A673 (cell line): Measurements from ENCODE around the gene HGFAC. TPM values are rescaled to one million over a fixed set of nuclear protein-coding genes. Genes with fewer than 3 reads are reported as not detected.

Experiments
- BruUV-seq: library from RNA; stranded (reverse); fragments of 400-500 nt; replicated peaks from 2 replicates; lab custom pipeline; 2021; lab: Mats Ljungman, UMichigan
- CTCF ChIA-PET: fragments of 300-600 bp; sonication (Branson Sonifier 250); formaldehyde crosslinking; loops from one replicate; lab custom pipeline; 2022; ENCODE audit warnings: antibody characterized with exemption; lab: Charles Lee
- POLR2A ChIA-PET: fragments of 300-600 bp; sonication (Branson Sonifier 250); formaldehyde crosslinking; loops from one replicate; lab custom pipeline; 2022; ENCODE audit warnings: antibody characterized with exemption; ENCODE audit not compliant: low non-redundant PET; lab: Charles Lee
- DNase-seq: peaks from one replicate; pipeline ENCODE4 v3.0.0-alpha.2; 2015; ENCODE audit warnings: low spot score
- H3K27ac ChIP-seq: fragments of 200-600 bp; sonication (generic); 2 replicates; pipeline ENCODE4 v1.5.1; 2016; ENCODE audit warnings: mixed run types, low read depth, mild to moderate bottlenecking, mixed read lengths, antibody characterized with exemption, low read length; ENCODE audit not compliant: poor library complexity, severe bottlenecking
- H3K27me3 ChIP-seq: fragments of 200-600 bp; sonication (generic); replicated peaks from 2 replicates; pipeline ENCODE4 v1.6.1; 2017; ENCODE audit warnings: mixed run types, low read depth, mild to moderate bottlenecking, mixed read lengths, antibody characterized with exemption, low read length; ENCODE audit not compliant: insufficient read depth, poor library complexity
- H3K36me3 ChIP-seq: fragments of 200-600 bp; sonication (generic); 2 replicates; pipeline ENCODE4 v1.6.1; 2016; ENCODE audit warnings: mixed run types, mild to moderate bottlenecking, mixed read lengths, antibody characterized with exemption, low read length; ENCODE audit not compliant: insufficient read depth, poor library complexity, severe bottlenecking
- H3K4me1 ChIP-seq: fragments of 200-600 bp; sonication (generic); 2 replicates; pipeline ENCODE4 v1.6.1; 2017; ENCODE audit warnings: mixed run types, mild to moderate bottlenecking, mixed read lengths, antibody characterized with exemption, low read length; ENCODE audit not compliant: insufficient read depth, poor library complexity, severe bottlenecking
- H3K4me3 ChIP-seq: fragments of 200-600 bp; sonication (generic); 2 replicates; pipeline ENCODE4 v1.5.1; 2016; ENCODE audit warnings: low read depth, mixed run types, mild to moderate bottlenecking, mixed read lengths, low read length; ENCODE audit not compliant: poor library complexity, severe bottlenecking
- H3K9me3 ChIP-seq: fragments of 200-600 bp; sonication (generic); 2 replicates; pipeline ENCODE4 v1.6.1; 2016; ENCODE audit warnings: mixed run types, low read depth, mild to moderate bottlenecking, mixed read lengths, antibody characterized with exemption, low read length; ENCODE audit not compliant: poor library complexity, severe bottlenecking
- CTCF ChIP-seq: fragments of 300-800, 200-600 bp; sonication (generic); conservative IDR thresholded peaks from 2 replicates; pipeline ENCODE4 v1.5.1; 2017; ENCODE audit warnings: low read depth, mild to moderate bottlenecking, antibody characterized with exemption, low read length, moderate library complexity, mixed read lengths
- EZH2 ChIP-seq: fragments of 200-600 bp; sonication (generic); IDR thresholded peaks from 2 replicates; pipeline ENCODE4 v1.6.1; 2017; ENCODE audit warnings: borderline replicate concordance, low read depth, mild to moderate bottlenecking, mixed read lengths, antibody characterized with exemption, low read length; ENCODE audit not compliant: poor library complexity, severe bottlenecking
- intact Hi-C: fragments of 100-400 bp; cut with micrococcal nuclease; formaldehyde crosslinking; loops from one replicate; pipeline ENCODE4 v1.10.0; 2022; ENCODE audit not compliant: unreplicated experiment
- total RNA-seq: library from RNA; stranded (reverse); gene quantifications from 2 replicates; pipeline ENCODE4 v1.2.3, GENCODE V29; 2021

Gene HGFAC
- total RNA-seq, 1 experiment from 2014 or later, result 4.8 TPM

GRCh38 chr4:3427706-3428446, 13.9 kb upstream of the HGFAC start:
- Histone ChIP-seq H3K9me3 (no peaks in the 10 kb centered on the region), H3K36me3 (peaks cover 2% of the 10 kb centered on the region), H3K27me3 (no peaks in the 10 kb centered on the region), H3K27ac (no peak overlapping the region), H3K4me3 (no peak overlapping the region), H3K4me1 (no peaks in the 10 kb centered on the region)
- DNase-seq, result no peak
- no TSS peak for BruUV-seq
- TF ChIP-seq EZH2 (no peak), CTCF (no peak)
- ChIA-PET POLR2A (no interaction called here), CTCF (no interaction called here)
- intact Hi-C loops, result no loop called here

GRCh38 chr4:3429651-3430050, 12.1 kb upstream of the HGFAC start:
- Histone ChIP-seq H3K4me1 (no peaks in the 10 kb centered on the region), H3K27me3 (no peaks in the 10 kb centered on the region), H3K36me3 (peaks cover 2% of the 10 kb centered on the region), H3K4me3 (no peak overlapping the region), H3K9me3 (no peaks in the 10 kb centered on the region), H3K27ac (no peak overlapping the region)
- POLR2A ChIA-PET, result no interaction called here
- no peak for DNase-seq
- intact Hi-C loops, result no loop called here
- CTCF ChIA-PET, result no interaction called here
- TF ChIP-seq CTCF (no peak), EZH2 (no peak)
- BruUV-seq, result no TSS peak

- H3K4me3 ChIP-seq, result no peak overlapping the region
- DNase-seq, result no peak
- ChIA-PET CTCF (no interaction called here), POLR2A (no interaction called here)
- H3K27ac ChIP-seq, result no peak overlapping the region
- intact Hi-C loops, result no loop called here
- TF ChIP-seq EZH2 (no peak), CTCF (no peak)
- no peaks in the 10 kb centered on the region for H3K27me3 ChIP-seq
- H3K4me1 ChIP-seq, result no peaks in the 10 kb centered on the region
- H3K9me3 ChIP-seq, result no peaks in the 10 kb centered on the region
- H3K36me3 ChIP-seq, result peaks cover 2% of the 10 kb centered on the region
- no TSS peak for BruUV-seq
These were observed 11.2 kb upstream of the HGFAC start for GRCh38 chr4:3430524-3430923.
